Mononuclear cell (primary cell): Measurements from ENCODE around the gene TTF2. TPM values are rescaled to one million over a fixed set of nuclear protein-coding genes. Genes with fewer than 3 reads are reported as not detected.

Experiments
- total RNA-seq: library from RNA; depleted of rRNA; stranded (reverse); fragments of >200 nt; gene quantifications from one replicate; pipeline ENCODE4 v1.2.3, GENCODE V29; 2012

TTF2 gene
- total RNA-seq, 1 donor: 31.4 TPM

Other genes starting within 250 kb of the TTF2 start
- gene PTGFRN, start 150.4 kb upstream of the TTF2 start, total RNA-seq: 0.73 TPM
- gene CD101, start 58.6 kb upstream of the TTF2 start, total RNA-seq: 11.4 TPM
- 0.21 TPM for gene TRIM45, start 61.4 kb downstream of the TTF2 start, total RNA-seq
- not detected for gene VTCN1, start 150.6 kb downstream of the TTF2 start, total RNA-seq